OCI-LY7 (cell line): ENCODE results near the gene C16orf46. TPM values are rescaled to one million over a fixed set of nuclear protein-coding genes. Genes with fewer than 3 reads are reported as not detected.

Source experiments
- BruUV-seq: library from RNA; stranded (reverse); fragments of 400-500 nt; replicated peaks from 2 replicates; lab custom pipeline; 2021; lab: Mats Ljungman, UMichigan
- CTCF ChIA-PET: fragments of 300-600 bp; sonication (Branson Sonifier 250); formaldehyde crosslinking; loops from one replicate; lab custom pipeline; 2022; ENCODE audit warnings: antibody characterized with exemption; ENCODE audit not compliant: unreplicated experiment; lab: Charles Lee
- POLR2A ChIA-PET: fragments of 300-600 bp; sonication (Branson Sonifier 250); formaldehyde crosslinking; loops from one replicate; lab custom pipeline; 2022; ENCODE audit warnings: antibody characterized with exemption; lab: Charles Lee
- DNase-seq: peaks from one replicate; pipeline ENCODE4 v3.0.0-alpha.2; 2015; ENCODE audit warnings: low spot score
- H2AFZ ChIP-seq: fragments of 200-600 bp; sonication (generic), shearing (Covaris generic); 2 replicates; pipeline ENCODE4 v1.6.1; 2014; ENCODE audit warnings: mild to moderate bottlenecking, antibody characterized with exemption, low read length, moderate library complexity
- H3K27ac ChIP-seq: fragments of 200-600 bp; sonication (generic); 2 replicates; pipeline ENCODE4 v1.5.1; 2014; ENCODE audit warnings: mixed run types, low read depth, mild to moderate bottlenecking, moderate library complexity, low read length, inconsistent platforms; ENCODE audit not compliant: poor library complexity, severe bottlenecking
- H3K36me3 ChIP-seq: fragments of 200-600 bp; sonication (generic); 2 replicates; pipeline ENCODE4 v1.6.1; 2014; ENCODE audit warnings: mild to moderate bottlenecking, antibody characterized with exemption, low read length, moderate library complexity, mixed read lengths; ENCODE audit not compliant: insufficient read depth
- H3K4me1 ChIP-seq: fragments of 200-600 bp; sonication (generic); 2 replicates; pipeline ENCODE4 v1.5.1; 2014; ENCODE audit warnings: mild to moderate bottlenecking, low read length; ENCODE audit not compliant: insufficient read depth, poor library complexity, severe bottlenecking
- H3K4me2 ChIP-seq: fragments of 200-600 bp; sonication (generic); 2 replicates; pipeline ENCODE4 v1.6.1; 2014; ENCODE audit warnings: mild to moderate bottlenecking, low read length
- H3K4me3 ChIP-seq: fragments of 200-600 bp; sonication (generic); 2 replicates; pipeline ENCODE4 v1.5.1; 2014; ENCODE audit warnings: mild to moderate bottlenecking, low read depth, low read length; ENCODE audit not compliant: poor library complexity, severe bottlenecking
- H3K79me2 ChIP-seq: fragments of 200-600 bp; sonication (generic); 2 replicates; pipeline ENCODE4 v1.6.1; 2016; ENCODE audit warnings: low read depth, mild to moderate bottlenecking, low read length, moderate library complexity, mixed read lengths; ENCODE audit not compliant: insufficient read depth
- H3K9me2 ChIP-seq: fragments of 200-600 bp; sonication (generic); 2 replicates; pipeline ENCODE4 v1.6.1; 2016; ENCODE audit warnings: mild to moderate bottlenecking, low read length, mixed read lengths; ENCODE audit not compliant: insufficient read depth
- H3K9me3 ChIP-seq: fragments of 200-600 bp; sonication (generic); 2 replicates; pipeline ENCODE4 v1.6.1; 2014; ENCODE audit warnings: mild to moderate bottlenecking, mixed run types, low read length, mixed read lengths
- H4K20me1 ChIP-seq: fragments of 200-600 bp; sonication (generic); 2 replicates; pipeline ENCODE4 v1.6.1; 2014; ENCODE audit warnings: mild to moderate bottlenecking, antibody characterized with exemption, low read length, moderate library complexity, mixed read lengths; ENCODE audit not compliant: insufficient read depth
- EZH2phosphoT487 ChIP-seq: fragments of 200-600 bp; sonication (generic); IDR thresholded peaks from 2 replicates; pipeline ENCODE4 v1.6.1; 2018; ENCODE audit warnings: low read depth, borderline replicate concordance, mild to moderate bottlenecking, mixed run types, antibody characterized with exemption, low read length, moderate library complexity, mixed read lengths
- intact Hi-C: fragments of 100-400 bp; cut with micrococcal nuclease; formaldehyde crosslinking; loops from one replicate; pipeline ENCODE4 v1.10.0; 2022; ENCODE audit not compliant: unreplicated experiment
- total RNA-seq, 2 experiments: library from RNA; depleted of rRNA in 1 of 2; stranded (reverse); fragments of >200 nt in 1 of 2; shearing (Covaris generic) in 1 of 2; gene quantifications; 2 replicates each; pipeline ENCODE4 v1.2.3, GENCODE V29; 2014 to 2022
- TF ChIP-seq, protein P1 (sequence below): fragments of 200-600 bp; sonication (generic); conservative IDR thresholded peaks from 2 replicates; pipeline ENCODE4 v1.5.1; 2014; ENCODE audit warnings: mild to moderate bottlenecking, antibody characterized with exemption, low read length, moderate library complexity, mixed read lengths

The C16orf46 gene
- total RNA-seq, 2 experiments from 2014 or later: 0.69 to 1.2 TPM

DNA sequence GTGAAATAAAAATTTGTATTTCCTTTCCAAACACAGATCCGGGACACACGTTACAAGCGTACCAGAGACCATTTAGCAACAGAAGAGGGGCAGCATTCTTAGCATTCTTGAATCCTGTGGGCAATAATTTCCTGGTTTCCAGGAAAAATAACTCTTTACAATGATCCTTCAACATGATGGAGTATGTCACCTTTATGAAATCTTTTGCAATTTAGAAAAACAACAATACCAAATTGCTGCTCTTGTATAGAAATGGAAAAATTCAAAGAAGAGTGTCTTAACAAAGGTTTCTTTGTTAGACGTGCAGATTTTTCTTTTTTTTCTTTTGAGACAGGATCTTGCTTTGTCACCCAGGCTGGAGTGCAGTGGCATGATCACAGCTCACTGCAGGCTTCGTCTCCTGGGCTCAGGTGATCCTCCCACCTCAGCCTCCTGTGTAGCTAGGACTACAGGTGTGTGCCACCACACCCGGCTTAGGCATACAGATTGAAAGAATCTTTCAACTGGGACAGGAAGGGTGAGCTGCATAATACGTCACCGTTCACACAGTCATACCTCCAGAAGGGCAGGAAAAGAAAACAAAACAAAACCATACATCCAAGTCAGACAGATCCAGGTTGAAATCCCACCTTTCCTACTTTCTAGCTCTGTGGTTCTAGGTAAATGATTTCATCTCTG, 29.9 kb upstream of the C16orf46 start:
- POLR2A ChIA-PET: no interaction called here
- Histone ChIP-seq H3K9me2 (no peaks in the 10 kb centered on the region), H3K4me2 (no peak overlapping the region), H3K36me3 (no peaks in the 10 kb centered on the region), H3K79me2 (no peaks in the 10 kb centered on the region), H2AFZ (no peak overlapping the region), H3K27ac (no peak overlapping the region), H3K4me3 (no peak overlapping the region), H3K9me3 (no peaks in the 10 kb centered on the region), H4K20me1 (no peaks in the 10 kb centered on the region), H3K4me1 (no peaks in the 10 kb centered on the region)
- TF ChIP-seq EZH2phosphoT487: no peak
- TF ChIP-seq, protein P1, sequence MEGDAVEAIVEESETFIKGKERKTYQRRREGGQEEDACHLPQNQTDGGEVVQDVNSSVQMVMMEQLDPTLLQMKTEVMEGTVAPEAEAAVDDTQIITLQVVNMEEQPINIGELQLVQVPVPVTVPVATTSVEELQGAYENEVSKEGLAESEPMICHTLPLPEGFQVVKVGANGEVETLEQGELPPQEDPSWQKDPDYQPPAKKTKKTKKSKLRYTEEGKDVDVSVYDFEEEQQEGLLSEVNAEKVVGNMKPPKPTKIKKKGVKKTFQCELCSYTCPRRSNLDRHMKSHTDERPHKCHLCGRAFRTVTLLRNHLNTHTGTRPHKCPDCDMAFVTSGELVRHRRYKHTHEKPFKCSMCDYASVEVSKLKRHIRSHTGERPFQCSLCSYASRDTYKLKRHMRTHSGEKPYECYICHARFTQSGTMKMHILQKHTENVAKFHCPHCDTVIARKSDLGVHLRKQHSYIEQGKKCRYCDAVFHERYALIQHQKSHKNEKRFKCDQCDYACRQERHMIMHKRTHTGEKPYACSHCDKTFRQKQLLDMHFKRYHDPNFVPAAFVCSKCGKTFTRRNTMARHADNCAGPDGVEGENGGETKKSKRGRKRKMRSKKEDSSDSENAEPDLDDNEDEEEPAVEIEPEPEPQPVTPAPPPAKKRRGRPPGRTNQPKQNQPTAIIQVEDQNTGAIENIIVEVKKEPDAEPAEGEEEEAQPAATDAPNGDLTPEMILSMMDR: no peak
- no peak for DNase-seq
- no TSS peak for BruUV-seq
- CTCF ChIA-PET: interaction anchor here (0.5 to 0.6 kb wide), 2 partner anchors 9 to 60 kb away, joined by 3 read pairs; no protein-coding TSS in a partner anchor
- intact Hi-C loops: no loop called here

DNA sequence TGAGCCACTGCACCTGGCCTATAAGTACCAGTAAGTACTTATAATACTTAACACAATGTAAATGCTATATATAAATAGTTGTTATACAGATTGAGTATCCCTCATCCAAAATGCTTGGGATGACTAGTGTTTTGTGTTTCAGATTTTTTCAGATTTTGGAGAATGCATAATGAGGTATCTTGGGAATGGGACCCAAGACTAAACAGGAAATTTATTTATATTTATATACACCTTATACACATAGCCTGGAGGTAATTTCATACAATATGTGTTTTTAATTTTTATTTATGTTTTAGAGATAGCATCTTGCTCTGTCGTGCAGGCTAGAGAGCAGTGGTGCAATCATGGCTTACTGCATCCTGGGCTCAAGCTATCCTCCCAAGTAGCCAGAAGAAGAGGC, 28.9 kb upstream of the C16orf46 start:
- H3K4me1 ChIP-seq: no peaks in the 10 kb centered on the region
- no peaks in the 10 kb centered on the region for H3K79me2 ChIP-seq
- H2AFZ ChIP-seq: no peak overlapping the region
- ChIA-PET POLR2A (no interaction called here), CTCF (no interaction called here)
- H3K4me3 ChIP-seq: no peak overlapping the region
- intact Hi-C loops: no loop called here
- no peaks in the 10 kb centered on the region for H3K9me2 ChIP-seq
- no peaks in the 10 kb centered on the region for H3K36me3 ChIP-seq
- no peak for TF ChIP-seq EZH2phosphoT487
- TF ChIP-seq, protein P1: no peak
- H3K9me3 ChIP-seq: no peaks in the 10 kb centered on the region
- no peaks in the 10 kb centered on the region for H4K20me1 ChIP-seq
- no peak overlapping the region for H3K4me2 ChIP-seq
- BruUV-seq: no TSS peak
- no peak overlapping the region for H3K27ac ChIP-seq
- DNase-seq: no peak

DNA sequence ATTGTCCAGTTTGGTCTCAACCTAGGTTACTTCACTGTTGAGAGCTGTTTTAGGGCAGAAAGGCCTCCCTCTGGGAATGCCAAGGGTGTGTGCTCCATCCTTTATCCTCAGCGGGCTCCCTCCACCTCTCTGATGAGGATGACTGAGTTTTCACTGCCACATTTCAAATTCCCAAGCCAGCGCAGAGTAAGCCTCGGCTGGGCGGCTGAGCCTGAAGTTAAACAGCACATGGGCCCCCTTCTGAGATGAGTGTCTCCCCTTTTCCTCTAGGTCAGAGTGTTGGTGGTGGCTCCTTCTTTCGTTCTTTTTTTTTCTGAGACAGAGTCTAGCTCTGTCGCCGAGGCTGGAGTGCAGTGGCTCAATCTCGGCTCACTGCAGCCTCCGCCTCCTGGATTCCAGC, 24.7 kb upstream of the C16orf46 start:
- Histone ChIP-seq H4K20me1 (no peaks in the 10 kb centered on the region), H3K9me2 (no peaks in the 10 kb centered on the region), H2AFZ (no peak overlapping the region), H3K4me2 (no peak overlapping the region), H3K27ac (no peak overlapping the region), H3K79me2 (no peaks in the 10 kb centered on the region), H3K9me3 (no peaks in the 10 kb centered on the region), H3K36me3 (no peaks in the 10 kb centered on the region), H3K4me1 (peaks cover 5% of the 10 kb centered on the region), H3K4me3 (no peak overlapping the region)
- ChIA-PET CTCF (no interaction called here), POLR2A (interaction anchor here (1.1 kb wide), 1 partner anchor 25 kb away, joined by 3 read pairs; the partner anchor contains the start of gene C16orf46)
- no peak for DNase-seq
- BruUV-seq: no TSS peak
- TF ChIP-seq, protein P1: no peak
- TF ChIP-seq EZH2phosphoT487: no peak
- intact Hi-C loops: no loop called here
